Lower leg skin (tissue), 4 donors: ENCODE results near the gene GOLIM4. TPM values are rescaled to one million over a fixed set of nuclear protein-coding genes. Genes with fewer than 3 reads are reported as not detected.

ENCODE experiments used
- DNase-seq, 2 donors: peaks; one replicate each; pipeline ENCODE4 v3.0.0-alpha.2; 2019; ENCODE audit warnings: low spot score in 2 of 2
- H3K4me3 ChIP-seq: fragments of 200-600 bp; sonication (generic); 2 replicates; pipeline ENCODE4 v1.5.1; 2017; ENCODE audit warnings: mild to moderate bottlenecking, low read depth; ENCODE audit not compliant: poor library complexity, severe bottlenecking
- CTCF ChIP-seq, 3 donors: fragments of 450-650 bp; IDR thresholded peaks; one replicate each; pipeline ENCODE4 v1.5.1; 2016; ENCODE audit warnings: antibody characterized with exemption in 3 of 3, mild to moderate bottlenecking in 3 of 3, moderate library complexity in 2 of 3
- POLR2A ChIP-seq, 2 donors: fragments of 450-650 bp; IDR thresholded peaks; one replicate each; pipeline ENCODE4 v1.6.1; 2016 to 2017; ENCODE audit warnings: antibody characterized with exemption in 2 of 2, mild to moderate bottlenecking in 1 of 2, moderate library complexity in 1 of 2
- WGBS, 2 donors: methylation state at CpG; one replicate each; pipeline ENCODE4 v1.1.5; 2018; 5-methylcytosine and 5-hydroxymethylcytosine counted together
- intact Hi-C: fragments of 100-400 bp; cut with DNase I; formaldehyde crosslinking; loops from one replicate; pipeline ENCODE4 v1.15.0; 2023; ENCODE audit warnings: low total_unique reads
- total RNA-seq, 4 donors: library from RNA; depleted of rRNA; stranded (reverse); fragments of >200 nt; gene quantifications; one replicate each; pipeline ENCODE4 v1.1.0, GENCODE V29; 2016

GOLIM4 gene
- total RNA-seq, 4 donors from 2014 or later: 7.6 to 25.5 (median 14.5) TPM

- TF ChIP-seq CTCF (IDR thresholded peaks at IDR 0.05) (peak in 1 of 3 donors; percentile 78), POLR2A (IDR thresholded peaks at IDR 0.05) (no peak)
- WGBS, 2 donors: 79 to 88% methylated on average over 1 of the region's 1 CpG
- H3K4me3 ChIP-seq: no peak overlapping the region
- intact Hi-C loops: loop anchor here (2.0 kb wide), 1 partner anchor 118 kb away; no protein-coding TSS in a partner anchor
- DNase-seq: no peak
Observed at GRCh38 chr3:168047190-168047795, 48.4 kb downstream of the GOLIM4 start.

- H3K4me3 ChIP-seq: no peak overlapping the region
- 78 to 85% methylated on average over 6 of the region's 6 CpGs for whole genome bisulfite sequencing, 2 donors
- no peak for TF ChIP-seq POLR2A (IDR thresholded peaks at IDR 0.05)
- TF ChIP-seq CTCF (IDR thresholded peaks at IDR 0.05): no peak
- no peak for DNase-seq
- intact Hi-C loops: no loop called here
Observed at GRCh38 chr3:168044049-168044448, 51.7 kb downstream of the GOLIM4 start.

- no peak for DNase-seq
Observed at GRCh38 chr3:168040607-168041208, 55.0 kb downstream of the GOLIM4 start.

GRCh38 chr3:168037020-168037419 lies 58.7 kb downstream of the GOLIM4 start:
- 68 to 82% methylated on average over 2 of the region's 2 CpGs for WGBS, 2 donors
- TF ChIP-seq POLR2A (IDR thresholded peaks at IDR 0.05) (no peak), CTCF (IDR thresholded peaks at IDR 0.05) (no peak)
- intact Hi-C loops: no loop called here
- no peak for DNase-seq
- no peak overlapping the region for H3K4me3 ChIP-seq

More at GRCh38 chr3:168040607-168041208, 55.0 kb downstream of the GOLIM4 start:
- intact Hi-C loops: no loop called here
- no peak overlapping the region for H3K4me3 ChIP-seq
- 78 to 81% methylated on average over 6 of the region's 6 CpGs for WGBS, 2 donors
- TF ChIP-seq POLR2A (IDR thresholded peaks at IDR 0.05): no peak

- WGBS, 2 donors: 75 to 80% methylated on average over 4 of the region's 4 CpGs
- TF ChIP-seq CTCF (IDR thresholded peaks at IDR 0.05) (no peak), POLR2A (IDR thresholded peaks at IDR 0.05) (no peak)
- H3K4me3 ChIP-seq: no peak overlapping the region
- intact Hi-C loops: no loop called here
- DNase-seq: no peak
Observed at GRCh38 chr3:168036619-168037018, 59.1 kb downstream of the GOLIM4 start.

GRCh38 chr3:168034152-168034928 lies 61.4 kb downstream of the GOLIM4 start:
- no peak overlapping the region for H3K4me3 ChIP-seq
- DNase-seq: peak in 1 of 2 donors; percentile 19
- intact Hi-C loops: loop anchor here (5.0 kb wide), 1 partner anchor 1458 kb away; no protein-coding TSS in a partner anchor
- 77 to 85% methylated on average over 5 of the region's 5 CpGs for whole genome bisulfite sequencing, 2 donors
- no peak for TF ChIP-seq POLR2A (IDR thresholded peaks at IDR 0.05)
